WTC11 (cell line): ENCODE measurements around the gene GPR176. TPM values are rescaled to one million over a fixed set of nuclear protein-coding genes. Genes with fewer than 3 reads are reported as not detected.

Experiments used
- ATAC-seq: fragments of 200-7000 bp; cut with Tn5 transposase; 2 replicates; pipeline ENCODE4 v1.10.0; 2021; ENCODE audit warnings: mild to moderate bottlenecking, moderate library complexity
- CTCF ChIA-PET: fragments of 300-600 bp; sonication (Branson Sonifier 250); formaldehyde crosslinking; loops from one replicate; lab custom pipeline; 2021; ENCODE audit warnings: antibody characterized with exemption; lab: Charles Lee
- POLR2A ChIA-PET: fragments of 350-600 bp; sonication (Branson Sonifier 250); formaldehyde crosslinking; loops from one replicate; lab custom pipeline; 2021; ENCODE audit warnings: antibody characterized with exemption; lab: Charles Lee
- DNase-seq: peaks from one replicate; pipeline ENCODE4 v3.0.0; 2021; ENCODE audit warnings: low spot score
- H3K27ac Mint-ChIP-seq: 2 replicates; pipeline ENCODE4 v1.8.0; 2021; ENCODE audit warnings: mixed read lengths
- H3K27me3 Mint-ChIP-seq: 2 replicates; pipeline ENCODE4 v1.8.0; 2021; ENCODE audit warnings: low read depth, mild to moderate bottlenecking, moderate library complexity, mixed read lengths
- H3K36me3 Mint-ChIP-seq: 2 replicates; pipeline ENCODE4 v1.8.0; 2021; ENCODE audit warnings: mixed read lengths
- H3K4me1 Mint-ChIP-seq: 2 replicates; pipeline ENCODE4 v1.8.0; 2022; ENCODE audit warnings: mixed read lengths
- H3K4me3 Mint-ChIP-seq: 2 replicates; pipeline ENCODE4 v1.8.0; 2021; ENCODE audit warnings: mild to moderate bottlenecking, moderate library complexity, mixed read lengths
- H3K9me3 Mint-ChIP-seq: 2 replicates; pipeline ENCODE4 v1.8.0; 2021; ENCODE audit warnings: mixed read lengths
- KAT7 ChIP-seq: sonication (generic); formaldehyde crosslinking; IDR thresholded peaks from 2 replicates; pipeline ENCODE4 v1.8.1; 2023; ENCODE audit warnings: missing genetic modification reagents, mild to moderate bottlenecking, borderline replicate concordance
- MXD4 ChIP-seq: fragments of 250-450 bp; sonication (Bioruptor Pico); IDR thresholded peaks from 2 replicates; pipeline ENCODE4 v1.8.0; 2021; ENCODE audit warnings: mild to moderate bottlenecking, moderate library complexity, borderline replicate concordance
- MYBL2 ChIP-seq: sonication (generic); formaldehyde crosslinking; IDR thresholded peaks from 2 replicates; pipeline ENCODE4 v1.8.1; 2023; ENCODE audit warnings: mild to moderate bottlenecking, moderate library complexity, missing genetic modification reagents
- NFATC4 ChIP-seq: fragments of 250-450 bp; sonication (Bioruptor Pico); IDR thresholded peaks from 2 replicates; pipeline ENCODE4 v1.9.0; 2021; ENCODE audit warnings: mild to moderate bottlenecking
- NFE2L1 ChIP-seq: sonication (generic); formaldehyde crosslinking; IDR thresholded peaks from 2 replicates; pipeline ENCODE4 v1.8.1; 2023; ENCODE audit warnings: missing genetic modification reagents
- NR1H2 ChIP-seq: sonication (generic); formaldehyde crosslinking; IDR thresholded peaks from 2 replicates; pipeline ENCODE4 v1.9.0; 2021; ENCODE audit warnings: mild to moderate bottlenecking, moderate library complexity, missing genetic modification reagents
- NR3C1 ChIP-seq: sonication (generic); formaldehyde crosslinking; conservative IDR thresholded peaks from 2 replicates; pipeline ENCODE4 v1.8.1; 2023; ENCODE audit warnings: low read depth, mild to moderate bottlenecking, missing genetic modification reagents
- ZNF138 ChIP-seq: sonication (generic); formaldehyde crosslinking; conservative IDR thresholded peaks from 2 replicates; pipeline ENCODE4 v1.8.1; 2022; ENCODE audit warnings: mild to moderate bottlenecking, moderate library complexity, missing genetic modification reagents
- ZNF396 ChIP-seq: fragments of 250-450 bp; sonication (Bioruptor Pico); IDR thresholded peaks from 2 replicates; pipeline ENCODE4 v1.8.0; 2021; ENCODE audit warnings: mild to moderate bottlenecking, moderate library complexity, borderline replicate concordance
- total RNA-seq: library from RNA; stranded (reverse); gene quantifications from 3 replicates; pipeline ENCODE4 v1.2.3, GENCODE V29; 2021
- TF ChIP-seq, protein P1 (sequence below): sonication (generic); formaldehyde crosslinking; IDR thresholded peaks from 2 replicates; pipeline ENCODE4 v1.8.1; 2023; ENCODE audit warnings: mild to moderate bottlenecking, moderate library complexity, missing genetic modification reagents
- TF ChIP-seq, protein P2 (sequence below): sonication (generic); formaldehyde crosslinking; IDR thresholded peaks from 2 replicates; pipeline ENCODE4 v1.8.1; 2023; ENCODE audit warnings: mild to moderate bottlenecking, missing genetic modification reagents
- TF ChIP-seq, protein P3 (sequence below): sonication (generic); formaldehyde crosslinking; IDR thresholded peaks from 2 replicates; pipeline ENCODE4 v1.8.0; 2022; ENCODE audit warnings: mild to moderate bottlenecking, missing genetic modification reagents
- TF ChIP-seq, protein P4 (sequence below): sonication (generic); formaldehyde crosslinking; IDR thresholded peaks from 2 replicates; pipeline ENCODE4 v1.8.0; 2023; ENCODE audit warnings: missing genetic modification reagents, mild to moderate bottlenecking, borderline replicate concordance

The GPR176 gene
- total RNA-seq, 1 experiment from 2014 or later = 117 TPM

DNA sequence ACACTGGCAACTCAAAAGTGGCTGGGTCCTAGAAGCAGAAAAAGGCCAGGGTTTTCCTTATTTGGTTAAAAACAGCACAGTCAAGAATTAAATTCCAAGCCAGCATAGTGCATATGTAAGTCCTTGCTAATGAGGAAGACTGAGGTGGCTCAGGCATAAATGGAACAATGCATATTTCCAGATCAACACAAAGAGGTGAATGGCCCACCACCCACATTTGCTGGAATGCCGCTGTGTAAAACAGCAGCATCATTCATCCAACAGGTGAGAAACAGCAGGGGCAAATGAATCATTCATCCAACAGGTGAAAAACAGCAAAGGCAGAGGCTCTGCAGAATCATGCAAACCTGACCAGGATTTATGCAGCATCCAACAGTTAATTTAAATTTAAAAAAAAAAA is 32.9 kb downstream of the GPR176 start (continued):
- TF ChIP-seq, protein P1, sequence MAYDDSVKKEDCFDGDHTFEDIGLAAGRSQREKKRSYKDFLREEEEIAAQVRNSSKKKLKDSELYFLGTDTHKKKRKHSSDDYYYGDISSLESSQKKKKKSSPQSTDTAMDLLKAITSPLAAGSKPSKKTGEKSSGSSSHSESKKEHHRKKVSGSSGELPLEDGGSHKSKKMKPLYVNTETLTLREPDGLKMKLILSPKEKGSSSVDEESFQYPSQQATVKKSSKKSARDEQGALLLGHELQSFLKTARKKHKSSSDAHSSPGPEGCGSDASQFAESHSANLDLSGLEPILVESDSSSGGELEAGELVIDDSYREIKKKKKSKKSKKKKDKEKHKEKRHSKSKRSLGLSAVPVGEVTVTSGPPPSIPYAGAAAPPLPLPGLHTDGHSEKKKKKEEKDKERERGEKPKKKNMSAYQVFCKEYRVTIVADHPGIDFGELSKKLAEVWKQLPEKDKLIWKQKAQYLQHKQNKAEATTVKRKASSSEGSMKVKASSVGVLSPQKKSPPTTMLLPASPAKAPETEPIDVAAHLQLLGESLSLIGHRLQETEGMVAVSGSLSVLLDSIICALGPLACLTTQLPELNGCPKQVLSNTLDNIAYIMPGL = no peak
- TF ChIP-seq ZNF396 (CRISPR knock-in tag) = no peak
- TF ChIP-seq, protein P2, sequence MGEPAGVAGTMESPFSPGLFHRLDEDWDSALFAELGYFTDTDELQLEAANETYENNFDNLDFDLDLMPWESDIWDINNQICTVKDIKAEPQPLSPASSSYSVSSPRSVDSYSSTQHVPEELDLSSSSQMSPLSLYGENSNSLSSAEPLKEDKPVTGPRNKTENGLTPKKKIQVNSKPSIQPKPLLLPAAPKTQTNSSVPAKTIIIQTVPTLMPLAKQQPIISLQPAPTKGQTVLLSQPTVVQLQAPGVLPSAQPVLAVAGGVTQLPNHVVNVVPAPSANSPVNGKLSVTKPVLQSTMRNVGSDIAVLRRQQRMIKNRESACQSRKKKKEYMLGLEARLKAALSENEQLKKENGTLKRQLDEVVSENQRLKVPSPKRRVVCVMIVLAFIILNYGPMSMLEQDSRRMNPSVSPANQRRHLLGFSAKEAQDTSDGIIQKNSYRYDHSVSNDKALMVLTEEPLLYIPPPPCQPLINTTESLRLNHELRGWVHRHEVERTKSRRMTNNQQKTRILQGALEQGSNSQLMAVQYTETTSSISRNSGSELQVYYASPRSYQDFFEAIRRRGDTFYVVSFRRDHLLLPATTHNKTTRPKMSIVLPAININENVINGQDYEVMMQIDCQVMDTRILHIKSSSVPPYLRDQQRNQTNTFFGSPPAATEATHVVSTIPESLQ (CRISPR knock-in tag) = no peak
- no peak for TF ChIP-seq NR1H2 (CRISPR knock-in tag)
- TF ChIP-seq, protein P3, sequence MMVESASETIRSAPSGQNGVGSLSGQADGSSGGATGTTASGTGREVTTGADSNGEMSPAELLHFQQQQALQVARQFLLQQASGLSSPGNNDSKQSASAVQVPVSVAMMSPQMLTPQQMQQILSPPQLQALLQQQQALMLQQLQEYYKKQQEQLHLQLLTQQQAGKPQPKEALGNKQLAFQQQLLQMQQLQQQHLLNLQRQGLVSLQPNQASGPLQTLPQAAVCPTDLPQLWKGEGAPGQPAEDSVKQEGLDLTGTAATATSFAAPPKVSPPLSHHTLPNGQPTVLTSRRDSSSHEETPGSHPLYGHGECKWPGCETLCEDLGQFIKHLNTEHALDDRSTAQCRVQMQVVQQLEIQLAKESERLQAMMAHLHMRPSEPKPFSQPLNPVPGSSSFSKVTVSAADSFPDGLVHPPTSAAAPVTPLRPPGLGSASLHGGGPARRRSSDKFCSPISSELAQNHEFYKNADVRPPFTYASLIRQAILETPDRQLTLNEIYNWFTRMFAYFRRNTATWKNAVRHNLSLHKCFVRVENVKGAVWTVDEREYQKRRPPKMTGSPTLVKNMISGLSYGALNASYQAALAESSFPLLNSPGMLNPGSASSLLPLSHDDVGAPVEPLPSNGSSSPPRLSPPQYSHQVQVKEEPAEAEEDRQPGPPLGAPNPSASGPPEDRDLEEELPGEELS (CRISPR knock-in tag) = peak; percentile 88; the same call in 1 of the 2 replicates

DNA sequence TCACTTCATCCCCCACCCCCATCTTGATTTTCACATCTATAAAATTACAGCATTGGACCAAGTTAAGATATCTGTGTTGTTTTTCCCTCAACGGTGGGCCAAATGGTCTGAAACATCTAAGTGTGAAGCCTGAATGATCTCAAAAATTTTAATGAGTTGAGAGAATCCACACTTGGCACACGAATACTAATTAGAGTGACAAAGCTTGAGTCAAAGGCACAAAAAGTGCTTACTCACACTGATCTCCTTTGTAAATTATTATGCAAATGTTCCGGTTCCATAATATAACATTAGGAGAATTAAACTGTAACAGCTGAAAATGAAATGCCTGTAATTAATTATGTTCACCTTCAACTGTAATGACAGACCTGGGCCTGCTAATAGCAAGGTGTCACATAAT is 33.6 kb downstream of the GPR176 start:
- Mint-ChIP-seq H3K9me3 (no peaks in the 10 kb centered on the region), H3K27me3 (no peaks in the 10 kb centered on the region), H3K36me3 (peaks cover 22% of the 10 kb centered on the region), H3K4me1 (peaks cover 75% of the 10 kb centered on the region), H3K27ac (peak overlapping the region; percentile 99), H3K4me3 (peak overlapping the region; percentile 36)
- ATAC-seq (no peak), DNase-seq (no peak)
- TF ChIP-seq NFE2L1 (CRISPR knock-in tag) (0 out of 2 replicates have a peak, but pooled peaks have one; percentile 27), KAT7 (CRISPR knock-in tag) (no peak)
- POLR2A ChIA-PET = no interaction called here
- CTCF ChIA-PET = no interaction called here

DNA sequence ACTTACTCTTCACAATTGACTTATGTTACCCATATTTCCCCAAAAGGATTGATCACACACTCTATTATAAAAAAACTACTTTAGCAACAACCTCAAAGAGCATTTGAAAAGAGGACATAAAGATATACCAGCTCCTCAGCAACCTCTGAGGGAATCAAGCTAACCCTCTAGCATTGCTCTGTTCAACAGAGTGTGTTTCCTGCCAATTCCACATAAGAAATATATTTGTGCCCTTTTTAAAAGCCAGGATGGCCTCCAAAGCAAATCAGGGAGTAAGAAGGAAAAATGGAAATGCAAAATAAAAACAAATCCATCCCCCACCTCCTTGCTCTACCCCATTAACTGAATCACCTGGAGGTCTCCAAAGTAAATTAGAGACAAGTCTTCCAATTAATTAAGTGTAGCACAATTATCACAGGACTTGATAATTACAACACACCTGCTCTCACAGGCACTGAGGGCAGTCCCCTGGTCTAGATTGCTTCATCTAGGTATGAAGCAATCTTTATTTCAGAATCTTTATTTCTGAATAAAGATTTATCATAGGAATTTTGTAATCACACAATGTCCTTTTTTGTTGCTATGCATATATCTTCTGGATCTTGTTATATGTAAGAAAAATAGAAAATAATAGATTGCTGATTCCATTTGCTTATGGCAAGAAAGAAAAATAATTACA is 34.8 kb downstream of the GPR176 start:
- DNase-seq (no peak), ATAC-seq (no peak)
- Mint-ChIP-seq H3K4me1 (peaks cover 64% of the 10 kb centered on the region), H3K4me3 (peak overlapping the region; percentile 36), H3K36me3 (peaks cover 19% of the 10 kb centered on the region), H3K9me3 (no peaks in the 10 kb centered on the region), H3K27me3 (no peaks in the 10 kb centered on the region), H3K27ac (peak overlapping the region; percentile 99)
- POLR2A ChIA-PET = no interaction called here
- TF ChIP-seq NR3C1 (CRISPR knock-in tag) (no peak), ZNF138 (CRISPR knock-in tag) (no peak), MYBL2 (no peak), NFATC4 (no peak), MXD4 (no peak)
- TF ChIP-seq, protein P4, sequence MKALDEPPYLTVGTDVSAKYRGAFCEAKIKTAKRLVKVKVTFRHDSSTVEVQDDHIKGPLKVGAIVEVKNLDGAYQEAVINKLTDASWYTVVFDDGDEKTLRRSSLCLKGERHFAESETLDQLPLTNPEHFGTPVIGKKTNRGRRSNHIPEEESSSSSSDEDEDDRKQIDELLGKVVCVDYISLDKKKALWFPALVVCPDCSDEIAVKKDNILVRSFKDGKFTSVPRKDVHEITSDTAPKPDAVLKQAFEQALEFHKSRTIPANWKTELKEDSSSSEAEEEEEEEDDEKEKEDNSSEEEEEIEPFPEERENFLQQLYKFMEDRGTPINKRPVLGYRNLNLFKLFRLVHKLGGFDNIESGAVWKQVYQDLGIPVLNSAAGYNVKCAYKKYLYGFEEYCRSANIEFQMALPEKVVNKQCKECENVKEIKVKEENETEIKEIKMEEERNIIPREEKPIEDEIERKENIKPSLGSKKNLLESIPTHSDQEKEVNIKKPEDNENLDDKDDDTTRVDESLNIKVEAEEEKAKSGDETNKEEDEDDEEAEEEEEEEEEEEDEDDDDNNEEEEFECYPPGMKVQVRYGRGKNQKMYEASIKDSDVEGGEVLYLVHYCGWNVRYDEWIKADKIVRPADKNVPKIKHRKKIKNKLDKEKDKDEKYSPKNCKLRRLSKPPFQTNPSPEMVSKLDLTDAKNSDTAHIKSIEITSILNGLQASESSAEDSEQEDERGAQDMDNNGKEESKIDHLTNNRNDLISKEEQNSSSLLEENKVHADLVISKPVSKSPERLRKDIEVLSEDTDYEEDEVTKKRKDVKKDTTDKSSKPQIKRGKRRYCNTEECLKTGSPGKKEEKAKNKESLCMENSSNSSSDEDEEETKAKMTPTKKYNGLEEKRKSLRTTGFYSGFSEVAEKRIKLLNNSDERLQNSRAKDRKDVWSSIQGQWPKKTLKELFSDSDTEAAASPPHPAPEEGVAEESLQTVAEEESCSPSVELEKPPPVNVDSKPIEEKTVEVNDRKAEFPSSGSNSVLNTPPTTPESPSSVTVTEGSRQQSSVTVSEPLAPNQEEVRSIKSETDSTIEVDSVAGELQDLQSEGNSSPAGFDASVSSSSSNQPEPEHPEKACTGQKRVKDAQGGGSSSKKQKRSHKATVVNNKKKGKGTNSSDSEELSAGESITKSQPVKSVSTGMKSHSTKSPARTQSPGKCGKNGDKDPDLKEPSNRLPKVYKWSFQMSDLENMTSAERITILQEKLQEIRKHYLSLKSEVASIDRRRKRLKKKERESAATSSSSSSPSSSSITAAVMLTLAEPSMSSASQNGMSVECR (CRISPR knock-in tag) = no peak
- CTCF ChIA-PET = no interaction called here
